Neural cell (in vitro differentiated cells): ENCODE data around the gene SOBP. TPM values are rescaled to one million over a fixed set of nuclear protein-coding genes. Genes with fewer than 3 reads are reported as not detected.

ENCODE experiments used
- H2AFZ ChIP-seq: fragments of 200-600, 300-800 bp; sonication (generic), shearing (Covaris generic); 2 replicates; pipeline ENCODE4 v1.6.0; 2014; ENCODE audit warnings: low read depth, mild to moderate bottlenecking, antibody characterized with exemption, low read length, moderate library complexity
- H3F3A ChIP-seq: fragments of 200-600 bp; shearing (Covaris generic); 2 replicates; pipeline ENCODE4 v1.6.1; 2016; ENCODE audit warnings: mild to moderate bottlenecking, moderate library complexity, mixed read lengths, antibody characterized with exemption, low read length; ENCODE audit not compliant: insufficient read depth, poor library complexity, severe bottlenecking
- H3K27ac ChIP-seq: fragments of 200-600, 300-800 bp; sonication (generic), shearing (Covaris generic); 2 replicates; pipeline ENCODE4 v1.5.1; 2014; ENCODE audit warnings: mild to moderate bottlenecking, low read length, moderate library complexity
- H3K27me3 ChIP-seq: fragments of 300-800, 200-600 bp; sonication (generic), shearing (Covaris generic); 2 replicates; pipeline ENCODE4 v1.6.0; 2014; ENCODE audit warnings: mild to moderate bottlenecking, low read depth, low read length, moderate library complexity; ENCODE audit not compliant: insufficient read depth
- H3K36me3 ChIP-seq: fragments of 300-800, 200-600 bp; sonication (generic), shearing (Covaris generic); 2 replicates; pipeline ENCODE4 v1.5.1; 2014; ENCODE audit warnings: mild to moderate bottlenecking, antibody characterized with exemption, low read length, moderate library complexity; ENCODE audit not compliant: insufficient read depth
- H3K4me2 ChIP-seq: fragments of 300-800, 200-600 bp; sonication (generic), shearing (Covaris generic); 2 replicates; pipeline ENCODE4 v1.6.0; 2014; ENCODE audit warnings: mild to moderate bottlenecking, low read length
- H3K4me3 ChIP-seq: fragments of 300-800, 200-600 bp; sonication (generic), shearing (Covaris generic); 2 replicates; pipeline ENCODE4 v1.5.1; 2014; ENCODE audit warnings: mild to moderate bottlenecking, low read length, moderate library complexity
- H3K79me2 ChIP-seq: fragments of 200-600 bp; shearing (Covaris generic); replicated peaks from 2 replicates; pipeline ENCODE4 v1.6.0; 2014; ENCODE audit warnings: mild to moderate bottlenecking, low read length, moderate library complexity; ENCODE audit not compliant: insufficient read depth
- H3K9ac ChIP-seq: fragments of 300-800, 200-600 bp; sonication (generic), shearing (Covaris generic); 2 replicates; pipeline ENCODE4 v1.6.1; 2016; ENCODE audit warnings: mild to moderate bottlenecking, low read length, mixed read lengths
- H3K9me2 ChIP-seq: fragments of 200-600 bp; shearing (Covaris generic); 2 replicates; pipeline ENCODE4 v1.6.1; 2016; ENCODE audit warnings: mild to moderate bottlenecking, low read length, mixed read lengths; ENCODE audit not compliant: insufficient read depth
- H3K9me3 ChIP-seq: fragments of 200-600, 300-800 bp; sonication (generic), shearing (Covaris generic); 2 replicates; pipeline ENCODE4 v1.6.1; 2016; ENCODE audit warnings: mild to moderate bottlenecking, mixed run types, low read length, moderate library complexity, mixed read lengths
- H4K20me1 ChIP-seq: fragments of 200-600 bp; shearing (Covaris generic); 2 replicates; pipeline ENCODE4 v1.6.1; 2016; ENCODE audit warnings: mild to moderate bottlenecking, mixed run types; ENCODE audit not compliant: insufficient read depth
- CTCF ChIP-seq: fragments of 450-650 bp; IDR thresholded peaks from 2 replicates; pipeline ENCODE4 v1.5.1; 2014; ENCODE audit warnings: antibody characterized with exemption, mild to moderate bottlenecking, moderate library complexity; ENCODE audit not compliant: poor library complexity, severe bottlenecking
- EP300 ChIP-seq: fragments of 450-650 bp; conservative IDR thresholded peaks from 2 replicates; pipeline ENCODE4 v1.6.1; 2014; ENCODE audit warnings: antibody characterized with exemption, mild to moderate bottlenecking, moderate library complexity; ENCODE audit not compliant: poor library complexity, severe bottlenecking
- EZH2 ChIP-seq: fragments of 200-600, 300-800 bp; shearing (Covaris generic), sonication (generic); IDR thresholded peaks from 2 replicates; pipeline ENCODE4 v1.6.1; 2014; ENCODE audit warnings: antibody characterized with exemption, low read length, borderline replicate concordance, mild to moderate bottlenecking; ENCODE audit not compliant: insufficient read depth, poor library complexity, severe bottlenecking
- MXI1 ChIP-seq: fragments of 450-650 bp; conservative IDR thresholded peaks from 2 replicates; pipeline ENCODE4 v1.6.1; 2014; ENCODE audit warnings: antibody characterized with exemption, mild to moderate bottlenecking; ENCODE audit not compliant: poor library complexity, severe bottlenecking
- POLR2AphosphoS5 ChIP-seq: IDR thresholded peaks from 2 replicates; pipeline ENCODE4 v1.6.1; 2012
- RAD21 ChIP-seq: fragments of 450-650 bp; conservative IDR thresholded peaks from 2 replicates; pipeline ENCODE4 v1.6.1; 2014; ENCODE audit warnings: antibody characterized with exemption, mild to moderate bottlenecking, moderate library complexity
- REST ChIP-seq: IDR thresholded peaks from 2 replicates; pipeline ENCODE4 v1.6.1; 2012; ENCODE audit warnings: borderline replicate concordance
- SMC3 ChIP-seq: fragments of 450-650 bp; conservative IDR thresholded peaks from 2 replicates; pipeline ENCODE4 v1.6.1; 2014; ENCODE audit warnings: antibody characterized with exemption, mild to moderate bottlenecking, moderate library complexity; ENCODE audit not compliant: poor library complexity
- TAF1 ChIP-seq: IDR thresholded peaks from 2 replicates; pipeline ENCODE4 v1.6.1; 2012; ENCODE audit warnings: low read depth
- polyA plus RNA-seq: library from polyadenylated mRNA; depleted of rRNA; stranded (reverse); fragments of >200 nt; gene quantifications from 2 replicates; pipeline ENCODE4 v1.2.3, GENCODE V29; 2014

SOBP gene
- polyA plus RNA-seq, 1 donor from 2014 or later = 16.4 TPM

GRCh38 chr6:107523054-107523791 is 33.3 kb downstream of the SOBP start:
- Histone ChIP-seq H3K79me2 (no peaks in the 10 kb centered on the region), H3F3A (no peaks in the 10 kb centered on the region), H2AFZ (no peak overlapping the region), H3K27me3 (no peaks in the 10 kb centered on the region), H3K4me3 (no peak overlapping the region), H3K9ac (no peak overlapping the region), H3K36me3 (peaks cover 9% of the 10 kb centered on the region), H4K20me1 (no peaks in the 10 kb centered on the region), H3K27ac (no peak overlapping the region), H3K9me2 (no peaks in the 10 kb centered on the region), H3K4me2 (no peak overlapping the region), H3K9me3 (no peaks in the 10 kb centered on the region)
- no peak for TF ChIP-seq POLR2AphosphoS5
- no peak for TF ChIP-seq MXI1
- TF ChIP-seq REST = no peak
- TF ChIP-seq RAD21 = no peak
- TF ChIP-seq EP300 = no peak
- TF ChIP-seq EZH2 = no peak
- no peak for TF ChIP-seq SMC3
- TF ChIP-seq TAF1 = no peak
- TF ChIP-seq CTCF = no peak

GRCh38 chr6:107523794-107524193 is 33.9 kb downstream of the SOBP start:
- H3K36me3 ChIP-seq = peaks cover 7% of the 10 kb centered on the region
- no peak for TF ChIP-seq MXI1
- no peak for TF ChIP-seq EP300
- TF ChIP-seq CTCF = no peak
- no peak for TF ChIP-seq EZH2
- TF ChIP-seq RAD21 = no peak
- no peak for TF ChIP-seq REST
- no peak for TF ChIP-seq POLR2AphosphoS5
- no peak for TF ChIP-seq TAF1
- no peak for TF ChIP-seq SMC3
- H3K9me3 ChIP-seq = no peaks in the 10 kb centered on the region
- no peak overlapping the region for H3K4me2 ChIP-seq
- H3K9me2 ChIP-seq = no peaks in the 10 kb centered on the region
- H3F3A ChIP-seq = no peaks in the 10 kb centered on the region
- no peak overlapping the region for H3K9ac ChIP-seq
- H3K79me2 ChIP-seq = no peaks in the 10 kb centered on the region
- H3K27ac ChIP-seq = no peak overlapping the region
- no peaks in the 10 kb centered on the region for H3K27me3 ChIP-seq
- H3K4me3 ChIP-seq = no peak overlapping the region
- no peaks in the 10 kb centered on the region for H4K20me1 ChIP-seq
- no peak overlapping the region for H2AFZ ChIP-seq
